NCI-H2196 treated with DMSO at 0.1 percent for 48 hours (cell line): ENCODE measurements around the gene SMC1A.
"Not testable (repeated sequence)": the region's sequence is repeated elsewhere in the genome, so short reads cannot be mapped to it uniquely, and the experiment has no call there.

ENCODE experiments used
- DNase-seq: peaks from one replicate; lab custom pipeline; 2025; ENCODE audit not compliant: unreplicated experiment; lab: John Stamatoyannopoulos, UW

SMC1A gene

GRCh38 chrX:53422861-53423306, 430 bp upstream of the SMC1A start, which contains the start of gene RIBC1:
Gene RIBC1, plus strand, starts transcription at chrX:53422873. Its CDS starts 3,404 bp downstream, at chrX:53426277.
- DNase-seq, result no peak

DNA sequence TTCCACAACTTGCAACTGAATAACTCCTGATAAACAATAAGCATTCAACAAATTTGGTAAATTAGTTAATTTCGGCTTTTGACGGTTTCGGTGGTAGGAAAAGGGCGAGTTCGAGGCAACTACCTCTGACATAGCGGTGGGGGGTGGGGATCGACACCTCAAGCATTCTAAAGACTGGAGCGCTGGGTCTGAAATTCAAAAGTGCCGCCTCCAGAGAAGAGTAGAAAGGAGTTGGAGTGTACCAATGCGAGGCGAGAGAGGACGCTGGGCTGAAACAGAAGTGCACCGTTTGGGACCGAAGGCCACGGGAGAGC, 725 bp downstream of the SMC1A start:
- DNase-seq, result peak; percentile 28

GRCh38 chrX:53421125-53421524, 1.3 kb downstream of the SMC1A start:
- DNase-seq, result no peak

- not testable (repeated sequence) for DNase-seq
Observed at GRCh38 chrX:53420351-53420750, 2.1 kb downstream of the SMC1A start.

GRCh38 chrX:53412446-53412845, 10.0 kb downstream of the SMC1A start:
- DNase-seq, result no peak

DNA sequence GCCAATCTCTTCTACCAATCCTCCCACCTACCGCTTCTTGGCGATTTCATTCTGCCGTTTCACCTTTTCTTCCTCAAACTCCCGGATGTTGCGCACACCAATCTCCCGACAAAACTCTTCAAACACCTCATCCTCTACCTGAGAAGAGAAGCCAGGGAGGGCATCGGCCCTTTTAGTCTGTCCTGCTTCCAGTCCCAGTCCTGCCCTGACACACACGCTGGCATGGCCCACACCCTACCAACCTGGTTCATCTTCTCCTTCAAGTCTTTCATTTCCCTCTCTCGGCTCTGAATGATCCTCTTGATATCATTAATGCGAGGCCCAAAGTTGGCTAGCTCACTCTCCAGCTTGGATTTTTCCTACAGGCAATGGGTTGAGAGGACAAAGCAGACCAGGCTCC, 18.9 kb downstream of the SMC1A start:
- DNase-seq, result no peak

DNA sequence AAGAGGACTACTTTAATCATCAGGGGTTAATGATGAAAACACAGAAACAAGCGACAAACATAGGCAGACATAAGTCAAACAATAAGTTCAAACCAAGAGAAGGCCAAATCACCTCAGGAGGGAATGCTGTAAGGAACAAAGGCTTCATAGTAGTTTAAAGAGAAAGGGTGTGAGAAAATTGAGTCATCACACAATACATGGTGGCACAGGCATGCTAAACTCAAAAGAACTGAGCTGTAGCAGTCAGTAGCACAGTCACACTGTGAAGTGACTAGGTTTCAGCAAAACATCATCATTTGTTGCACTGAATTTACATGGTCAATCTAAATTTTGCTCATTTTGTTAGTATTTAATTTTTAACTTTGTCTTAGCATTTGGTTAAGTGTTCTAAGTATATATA, 24.2 kb downstream of the SMC1A start:
- DNase-seq, result no peak

GRCh38 chrX:53395605-53396298, 26.7 kb downstream of the SMC1A start:
- DNase-seq, result no peak

GRCh38 chrX:53383376-53384076, 38.9 kb downstream of the SMC1A start:
- no peak for DNase-seq

GRCh38 chrX:53379747-53380146, 42.7 kb downstream of the SMC1A start:
- DNase-seq, result no peak

DNA sequence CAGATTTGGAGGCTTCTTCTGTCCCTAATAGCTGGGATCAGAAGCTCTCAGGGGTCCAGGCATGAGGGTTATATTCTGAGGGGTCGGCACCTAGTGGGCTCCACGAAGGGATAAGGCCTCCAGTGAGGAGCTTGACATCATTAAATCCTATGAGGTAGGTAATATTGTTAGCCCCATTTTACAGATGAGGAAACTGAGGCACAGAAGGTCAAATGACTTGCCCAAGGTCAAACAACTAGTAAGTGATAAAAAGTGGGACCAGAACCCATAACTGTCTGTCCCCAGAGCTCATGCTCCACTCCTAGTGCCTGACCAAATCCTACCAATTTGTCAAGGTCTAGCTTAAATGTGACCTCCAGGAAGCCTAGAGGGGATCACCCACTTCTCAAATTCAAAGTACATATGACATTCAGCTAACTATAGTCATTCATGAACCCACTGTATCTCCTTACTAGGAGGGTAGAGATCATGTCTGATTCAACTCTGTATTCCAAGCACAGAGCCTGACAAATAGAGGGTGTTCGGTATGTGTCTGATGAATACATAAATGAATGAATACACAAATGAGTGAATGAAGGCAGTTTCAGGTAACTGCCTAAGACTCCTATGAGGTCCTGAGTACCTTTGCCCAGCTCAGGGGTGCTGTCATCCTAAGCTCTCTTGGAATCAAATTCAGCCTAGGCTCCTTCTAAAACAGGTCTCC, 43.3 kb downstream of the SMC1A start:
- DNase-seq, result no peak

DNA sequence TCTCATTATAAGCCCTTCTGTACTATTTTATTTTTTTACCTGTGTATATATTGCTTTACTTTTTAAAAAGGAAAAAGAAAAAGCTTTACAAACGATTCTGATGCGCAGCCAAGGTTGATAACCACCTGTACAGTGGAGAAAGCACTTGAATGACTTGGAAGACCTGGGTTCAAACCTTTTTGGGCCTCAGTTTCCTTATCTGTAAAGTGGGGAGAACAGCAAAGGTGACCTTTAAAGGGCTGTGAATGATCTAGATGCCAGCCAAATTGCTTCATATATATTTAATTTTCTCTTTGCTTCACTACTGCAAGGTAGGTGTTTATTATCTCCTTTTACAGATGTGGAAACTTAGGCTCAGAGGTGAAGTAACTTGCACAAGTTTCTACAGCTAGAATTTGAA, 45.0 kb downstream of the SMC1A start:
- DNase-seq, result no peak

DNA sequence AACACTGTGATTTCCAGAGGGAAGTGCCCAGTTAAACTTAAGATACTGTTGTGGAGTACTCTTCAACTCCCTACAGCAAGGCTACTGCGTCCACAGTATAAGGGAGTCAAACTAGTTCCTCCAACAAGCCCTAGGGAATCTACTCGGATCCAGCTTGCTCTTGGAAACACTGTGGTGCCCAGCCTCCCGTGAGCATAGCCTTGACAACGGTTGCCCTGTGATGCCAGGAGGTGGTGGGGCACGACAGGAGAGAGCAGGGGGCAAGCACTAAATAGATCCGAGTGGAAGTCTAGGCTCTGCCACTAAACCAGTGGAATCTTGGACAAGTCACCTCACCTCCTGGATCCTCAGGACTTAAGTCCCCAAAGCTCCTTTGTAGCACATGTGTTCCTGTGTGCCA, 45.6 kb downstream of the SMC1A start:
- no peak for DNase-seq

- DNase-seq, result no peak
Observed at GRCh38 chrX:53374923-53375322, 47.5 kb downstream of the SMC1A start.

DNA sequence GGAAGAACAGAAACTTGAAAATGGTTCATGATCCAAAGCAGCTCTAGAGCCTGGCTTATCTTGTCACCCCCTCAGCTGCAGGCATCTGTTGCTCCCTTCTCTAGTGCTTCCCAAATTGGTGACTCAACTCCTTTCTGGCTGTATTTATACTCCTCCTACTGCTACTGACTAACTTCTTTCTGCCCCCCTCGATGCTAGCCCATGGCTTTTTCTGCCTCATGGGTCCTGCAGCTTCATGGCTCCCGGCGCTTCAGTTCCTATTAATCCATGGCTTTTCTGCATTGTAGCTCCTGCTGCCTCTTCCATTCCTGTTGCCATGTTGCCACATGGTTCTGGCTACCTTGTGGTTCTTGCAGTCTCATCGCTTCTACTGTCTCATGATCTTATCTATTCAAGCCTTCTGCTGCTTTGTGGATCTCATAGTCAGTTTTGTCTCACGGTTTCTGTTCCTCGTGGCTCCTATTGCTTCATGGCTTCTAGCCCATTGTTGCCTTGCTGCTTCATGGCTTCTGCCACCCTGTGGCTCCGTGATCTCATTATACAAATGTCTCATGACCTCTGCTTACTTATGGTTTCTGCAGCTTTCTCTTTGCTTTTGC, 48.1 kb downstream of the SMC1A start:
- no peak for DNase-seq

DNA sequence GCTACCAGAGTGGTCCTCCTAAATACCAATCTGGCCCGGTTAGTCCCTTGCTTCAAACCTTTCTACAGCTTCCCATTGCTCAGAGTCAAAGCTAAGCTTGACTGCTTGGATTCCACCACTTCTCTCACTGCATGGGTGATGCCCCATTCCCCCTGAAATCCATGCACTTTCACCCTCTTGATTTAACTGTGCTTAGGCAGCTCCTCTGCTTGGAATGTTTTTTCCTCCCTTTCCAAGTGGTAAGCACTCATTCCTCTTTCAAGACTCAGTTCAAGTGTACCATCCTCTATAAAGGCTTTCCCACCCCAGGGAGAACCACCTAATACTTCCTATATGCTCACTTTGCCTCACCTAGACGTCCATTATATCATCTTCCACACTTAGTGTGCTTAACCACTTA, 49.1 kb downstream of the SMC1A start:
- DNase-seq, result no peak

DNA sequence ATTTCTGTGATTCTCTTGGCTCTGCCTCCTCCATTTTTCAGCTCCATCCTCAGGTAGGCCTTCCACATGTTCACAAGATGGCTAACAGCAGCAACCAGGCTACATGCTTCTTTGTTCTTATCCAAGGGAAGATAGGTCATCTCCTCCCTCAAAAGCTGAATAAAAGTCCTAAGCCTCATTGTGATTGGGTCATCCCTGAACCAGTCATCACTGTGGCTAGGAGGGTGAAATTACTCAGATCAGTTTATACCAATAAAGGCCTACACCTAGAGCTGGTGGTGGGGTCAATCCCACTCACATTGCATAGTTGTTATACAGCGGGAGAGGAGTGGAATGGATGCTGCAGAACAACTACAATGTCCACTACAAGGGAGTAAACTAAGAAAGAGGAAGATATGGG, 56.0 kb downstream of the SMC1A start:
- not testable (repeated sequence) for DNase-seq

DNA sequence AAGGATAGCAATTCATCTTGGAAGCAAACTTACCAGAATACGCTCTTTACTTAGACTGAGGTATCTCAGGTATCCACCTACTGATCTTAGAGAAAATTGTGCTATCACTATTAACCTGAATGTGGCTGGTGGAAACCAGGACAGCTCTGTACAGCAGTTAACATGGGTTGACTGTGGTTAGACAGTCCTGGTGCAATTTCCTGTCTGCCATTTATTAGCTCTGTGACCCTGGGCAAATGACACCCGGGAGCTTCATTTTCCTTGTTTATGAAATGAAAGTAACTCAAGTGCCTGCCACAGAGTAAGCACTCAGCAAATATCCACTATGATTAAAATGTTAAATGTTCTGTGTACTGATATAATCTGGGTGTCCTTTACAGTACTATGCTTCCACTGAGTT, 60.0 kb downstream of the SMC1A start:
- no peak for DNase-seq

DNA sequence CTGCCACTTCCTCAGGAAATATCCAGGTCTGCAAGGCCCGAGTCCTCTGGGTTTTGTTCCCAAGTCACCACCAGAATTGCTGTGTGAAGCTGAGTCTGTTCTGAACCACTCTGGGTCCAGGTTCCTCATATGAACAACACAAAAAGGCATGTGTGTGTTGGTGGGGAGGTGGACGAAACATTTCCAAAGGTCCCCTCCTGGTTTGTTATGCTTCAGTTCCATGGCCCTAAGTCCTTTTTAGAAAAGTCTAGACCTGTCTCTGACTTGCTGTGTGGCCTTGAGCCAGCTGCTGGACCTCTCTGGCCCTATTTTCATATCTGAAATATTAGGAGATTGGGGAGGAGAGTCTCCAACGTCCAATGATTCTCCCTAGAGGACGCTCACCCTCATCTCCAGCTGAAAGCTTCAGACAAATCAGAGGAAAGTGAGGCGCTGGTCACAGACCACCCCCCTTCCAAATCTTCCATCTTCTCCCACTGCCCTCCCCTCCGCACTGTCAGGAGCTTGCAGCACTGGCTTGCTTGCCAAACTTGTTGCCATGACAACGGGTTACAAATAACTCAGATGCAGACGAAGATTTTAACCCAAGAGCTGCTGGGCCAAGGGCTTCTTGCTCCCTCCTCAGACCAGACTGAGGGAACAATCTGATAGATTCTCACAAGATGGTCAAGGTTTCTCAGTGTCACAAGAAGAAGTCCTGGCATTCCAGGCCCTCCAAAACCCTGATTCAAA, 64.5 kb downstream of the SMC1A start:
- DNase-seq, result no peak

DNA sequence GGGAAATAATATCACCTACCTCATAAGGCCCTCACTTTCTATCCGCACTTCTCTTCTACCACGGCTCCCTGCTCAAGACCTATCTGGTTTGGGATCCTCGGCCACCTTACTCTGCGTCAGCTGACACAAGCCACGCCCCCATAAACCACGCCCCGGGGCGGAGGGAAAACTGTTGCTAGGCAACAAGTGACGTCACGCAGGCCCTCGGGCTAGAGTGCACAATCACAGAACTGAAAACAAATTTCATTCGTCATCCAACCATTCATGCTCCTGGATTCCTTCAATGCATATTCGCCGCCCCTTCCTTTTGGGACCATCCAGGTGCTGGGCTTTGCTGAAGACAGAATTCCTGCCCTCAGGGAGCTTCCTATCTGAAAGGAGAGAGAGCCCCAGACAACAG, 66.3 kb downstream of the SMC1A start:
- no peak for DNase-seq

DNA sequence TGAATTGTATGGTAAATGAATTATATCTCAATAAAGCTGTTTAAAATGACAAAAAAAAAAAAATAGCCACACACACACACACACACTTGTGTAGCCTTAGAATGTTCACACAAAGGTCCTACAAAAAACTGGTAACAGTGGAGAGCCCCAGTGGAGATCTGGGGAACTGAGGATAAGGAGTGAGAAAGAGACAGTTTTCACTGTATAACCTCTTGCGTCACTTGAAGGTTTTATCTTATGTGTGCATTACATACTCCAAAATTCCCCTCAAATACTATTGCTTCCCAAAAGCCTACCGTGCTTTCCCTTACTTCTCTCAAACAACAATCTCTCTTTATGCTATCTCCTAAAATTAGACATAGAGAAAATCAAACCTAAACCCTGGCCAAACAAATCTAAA, 67.8 kb downstream of the SMC1A start:
- DNase-seq, result no peak
